ENCODE results near the gene NSMCE1. TPM values are rescaled to one million over a fixed set of nuclear protein-coding genes. Genes with fewer than 3 reads are reported as not detected.
A peak's percentile ranks its signal among the peaks of the same experiment; 100 is the strongest.
"Not testable (repeated sequence)": the region's sequence is repeated elsewhere in the genome, so short reads cannot be mapped to it uniquely, and the experiment has no call there.

The NSMCE1 gene
- total RNA-seq, 4 donors from 2014 or later = 22.4 to 92.4 (median 29.5) TPM

GRCh38 chr16:27253526-27253930 lies 15.0 kb downstream of the NSMCE1 start:
- no peak for DNase-seq
- 48 to 60% methylated on average over 6 of the region's 6 CpGs for WGBS, 2 donors
- H3K27me3 ChIP-seq = no peaks in the 10 kb centered on the region
- H3K4me1 ChIP-seq = peaks cover 16 to 78% (median 24%) of the 10 kb centered on the region in 3 donors
- intact Hi-C loops (cut with DNase I) = no loop called here
- H3K36me3 ChIP-seq = peaks cover 0 to 26% (median 0%) of the 10 kb centered on the region in 3 donors
- no peaks in the 10 kb centered on the region for H3K9me3 ChIP-seq
- peak overlapping the region in 3 of 4 donors; percentile 47 to 68 (median 65) for H3K27ac ChIP-seq
- TF ChIP-seq CTCF (IDR thresholded peaks at IDR 0.05) (no peak), POLR2A (IDR thresholded peaks at IDR 0.05) (no peak)
- no peak overlapping the region for H3K4me3 ChIP-seq

- H3K27ac ChIP-seq = peak overlapping the region in 2 of 4 donors; percentile 45 to 68
- intact Hi-C loops (cut with DNase I) = no loop called here
Observed at GRCh38 chr16:27252206-27252585, 16.4 kb downstream of the NSMCE1 start.

GRCh38 chr16:27251541-27252205 lies 16.9 kb downstream of the NSMCE1 start:
- DNase-seq = no peak
- H3K27me3 ChIP-seq = no peaks in the 10 kb centered on the region
- no peaks in the 10 kb centered on the region for H3K9me3 ChIP-seq
- 70 to 80% methylated on average over 7 to 8 of the region's 8 CpGs for WGBS, 2 donors
- no peak overlapping the region for H3K4me3 ChIP-seq
- intact Hi-C loops (cut with DNase I) = no loop called here
- H3K36me3 ChIP-seq = peaks cover 0 to 19% (median 0%) of the 10 kb centered on the region in 3 donors
- H3K4me1 ChIP-seq = peaks cover 8 to 64% (median 16%) of the 10 kb centered on the region in 3 donors
- TF ChIP-seq POLR2A (IDR thresholded peaks at IDR 0.05) = no peak
- TF ChIP-seq CTCF (IDR thresholded peaks at IDR 0.05) = no peak
- peak overlapping the region in 3 of 4 donors; percentile 6 to 68 (median 45) for H3K27ac ChIP-seq

More at GRCh38 chr16:27252206-27252585, 16.4 kb downstream of the NSMCE1 start:
- no peaks in the 10 kb centered on the region for H3K27me3 ChIP-seq
- peaks cover 0 to 24% (median 0%) of the 10 kb centered on the region in 3 donors for H3K36me3 ChIP-seq
- WGBS, 2 donors = 88 to 93% methylated on average over 5 of the region's 6 CpGs
- peaks cover 8 to 65% (median 16%) of the 10 kb centered on the region in 3 donors for H3K4me1 ChIP-seq
- no peak overlapping the region for H3K4me3 ChIP-seq
- TF ChIP-seq CTCF (IDR thresholded peaks at IDR 0.05) (no peak), POLR2A (IDR thresholded peaks at IDR 0.05) (no peak)
- no peak for DNase-seq
- H3K9me3 ChIP-seq = no peaks in the 10 kb centered on the region

- H3K27ac ChIP-seq; H3K36me3 ChIP-seq; DNase-seq; H3K9me3 ChIP-seq; H3K27me3 ChIP-seq; H3K4me3 ChIP-seq; intact Hi-C loops (cut with DNase I): not testable (repeated sequence)
- WGBS, 2 donors = 90 to 97% methylated on average over 4 of the region's 4 CpGs
- peaks cover 13 to 64% (median 32%) of the 10 kb centered on the region in 3 donors for H3K4me1 ChIP-seq
Observed at GRCh38 chr16:27248886-27249285, 19.7 kb downstream of the NSMCE1 start.

DNA sequence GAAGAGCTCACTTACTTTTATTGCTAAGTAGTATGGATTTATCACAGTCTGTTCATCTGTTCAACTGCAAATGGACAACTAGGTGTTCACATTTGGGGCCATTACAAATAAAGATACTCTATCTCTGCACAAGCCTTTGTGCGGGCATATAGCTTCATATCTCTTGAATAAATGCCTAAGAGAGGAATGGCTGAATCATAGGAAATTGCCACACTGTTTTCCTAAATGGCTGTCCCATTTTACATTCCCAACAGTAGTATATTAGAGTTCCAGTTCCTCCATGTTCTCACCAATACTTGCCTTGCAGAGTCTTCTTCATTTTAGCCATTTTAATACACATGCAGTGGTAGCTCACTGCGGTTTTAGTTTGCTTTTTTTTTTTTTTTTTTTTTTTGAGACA lies 20.5 kb downstream of the NSMCE1 start:
- peaks cover 18 to 64% (median 33%) of the 10 kb centered on the region in 3 donors for H3K4me1 ChIP-seq
- 97 to 98% methylated on average over 2 of the region's 2 CpGs for WGBS, 2 donors
- no peaks in the 10 kb centered on the region for H3K36me3 ChIP-seq
- H3K9me3 ChIP-seq = no peaks in the 10 kb centered on the region
- no peak overlapping the region for H3K27ac ChIP-seq
- no peaks in the 10 kb centered on the region for H3K27me3 ChIP-seq
- intact Hi-C loops (cut with DNase I) = no loop called here
- no peak for TF ChIP-seq POLR2A (IDR thresholded peaks at IDR 0.05)
- no peak for TF ChIP-seq CTCF (IDR thresholded peaks at IDR 0.05)
- no peak overlapping the region for H3K4me3 ChIP-seq
- no peak for DNase-seq

DNA sequence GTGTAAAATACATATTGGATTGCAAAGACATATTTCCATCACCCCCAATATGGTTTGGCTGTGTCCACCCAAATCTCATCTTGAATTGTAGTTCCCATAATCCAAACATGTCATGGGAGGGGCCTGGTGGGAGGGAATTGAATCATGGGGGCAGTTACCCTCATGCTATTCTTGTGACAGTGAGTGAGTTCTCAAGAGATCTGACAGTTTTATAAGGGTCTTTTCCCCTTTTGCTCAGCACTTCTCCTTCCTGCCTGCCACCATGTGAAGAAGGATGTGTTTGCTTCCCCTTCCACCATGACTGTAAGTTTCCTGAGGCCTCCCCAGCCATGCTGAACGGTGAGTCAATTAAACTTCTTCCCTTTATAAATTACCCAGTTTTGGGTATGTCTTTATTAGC lies 21.5 kb downstream of the NSMCE1 start:
- 81 to 83% methylated on average over 1 of the region's 1 CpG for WGBS, 2 donors
- H3K9me3 ChIP-seq; intact Hi-C loops (cut with DNase I); DNase-seq; H3K27me3 ChIP-seq; H3K4me3 ChIP-seq; H3K36me3 ChIP-seq: not testable (repeated sequence)
- peak overlapping the region in 2 of 4 donors; percentile 11 to 19 for H3K27ac ChIP-seq
- peaks cover 24 to 64% (median 40%) of the 10 kb centered on the region in 3 donors for H3K4me1 ChIP-seq

Measured in esophagus squamous epithelium (tissue), 5 donors.